AG08395 (cell line): ENCODE results near the gene SMAD6.

ENCODE experiments used
- DNase-seq: peaks from one replicate; pipeline ENCODE4 v3.0.0; 2012; ENCODE audit warnings: mixed read lengths, low spot score

SMAD6 gene

GRCh38 chr15:66721020-66721419, 19.0 kb downstream of the SMAD6 start:
- no peak for DNase-seq

- no peak for DNase-seq
Observed at GRCh38 chr15:66721501-66721937, 19.5 kb downstream of the SMAD6 start.

- DNase-seq = no peak
Observed at GRCh38 chr15:66721954-66722353, 19.9 kb downstream of the SMAD6 start.

- DNase-seq = no peak
Observed at GRCh38 chr15:66722757-66723540, 20.9 kb downstream of the SMAD6 start.

- no peak for DNase-seq
Observed at GRCh38 chr15:66723826-66724731, 22.0 kb downstream of the SMAD6 start.

- no peak for DNase-seq
Observed at GRCh38 chr15:66724732-66725463, 22.9 kb downstream of the SMAD6 start.

GRCh38 chr15:66725464-66725785, 23.4 kb downstream of the SMAD6 start:
- DNase-seq = no peak

GRCh38 chr15:66726386-66726785, 24.4 kb downstream of the SMAD6 start:
- DNase-seq = no peak

GRCh38 chr15:66729331-66729951, 27.4 kb downstream of the SMAD6 start:
- DNase-seq = no peak

- peak; percentile 66 for DNase-seq
Observed at GRCh38 chr15:66730168-66731021, 28.4 kb downstream of the SMAD6 start.

- DNase-seq = no peak
Observed at GRCh38 chr15:66733976-66734375, 31.9 kb downstream of the SMAD6 start.

GRCh38 chr15:66734961-66735908, 33.2 kb downstream of the SMAD6 start:
- peak; percentile 57 for DNase-seq

- no peak for DNase-seq
Observed at GRCh38 chr15:66735909-66736305, 33.9 kb downstream of the SMAD6 start.

GRCh38 chr15:66737243-66738010, 35.4 kb downstream of the SMAD6 start:
- no peak for DNase-seq

GRCh38 chr15:66738116-66738515, 36.1 kb downstream of the SMAD6 start:
- no peak for DNase-seq

GRCh38 chr15:66738595-66738994, 36.6 kb downstream of the SMAD6 start:
- DNase-seq = no peak

- DNase-seq = no peak
Observed at GRCh38 chr15:66739287-66739686, 37.3 kb downstream of the SMAD6 start.

- peak; percentile 88 for DNase-seq
Observed at GRCh38 chr15:66740802-66741201, 38.8 kb downstream of the SMAD6 start.

- no peak for DNase-seq
Observed at GRCh38 chr15:66741646-66742045, 39.6 kb downstream of the SMAD6 start.
